Vagina (tissue), 2 donors: ENCODE results near the gene GGT7. TPM values are rescaled to one million over a fixed set of nuclear protein-coding genes. Genes with fewer than 3 reads are reported as not detected.

Source experiments
- DNase-seq, 2 donors: peaks; one replicate each; pipeline ENCODE4 v3.0.0-alpha.2; 2017; ENCODE audit errors: extremely low spot score in 2 of 2
- H3K27ac ChIP-seq: fragments of 200-600 bp; sonication (generic); one replicate; pipeline ENCODE4 v1.5.1; 2019
- H3K27me3 ChIP-seq: fragments of 200-600 bp; sonication (generic); one replicate; pipeline ENCODE4 v1.5.1; 2019
- H3K36me3 ChIP-seq, 2 donors: fragments of 200-600 bp; sonication (generic); one replicate each; pipeline ENCODE4 v1.5.1; 2017 to 2019
- H3K4me1 ChIP-seq: fragments of 200-600 bp; sonication (generic); one replicate; pipeline ENCODE4 v1.5.1; 2019
- H3K4me3 ChIP-seq, 2 donors: fragments of 200-600 bp; sonication (generic); 1 replicate in 1 of 2; 2 replicates in 1 of 2; pipeline ENCODE4 v1.5.1; 2016 to 2019
- H3K9me3 ChIP-seq: fragments of 200-600 bp; sonication (generic); one replicate; pipeline ENCODE4 v1.5.1; 2019
- CTCF ChIP-seq, 3 experiments: fragments of 450-650 bp in 2 of 3; fragments of 200-600 bp in 1 of 3; sonication (generic) in 1 of 3; IDR thresholded peaks; one replicate each; pipeline ENCODE4 v1.5.1; 2017 to 2019; ENCODE audit warnings: antibody characterized with exemption in 3 of 3, mild to moderate bottlenecking in 2 of 3, moderate library complexity in 2 of 3
- POLR2A ChIP-seq, 2 donors: fragments of 450-650 bp; IDR thresholded peaks; one replicate each; pipeline ENCODE4 v1.6.1; 2017; ENCODE audit warnings: antibody characterized with exemption in 2 of 2, mild to moderate bottlenecking in 2 of 2, moderate library complexity in 2 of 2
- POLR2AphosphoS5 ChIP-seq, 2 donors: sonication (generic); formaldehyde crosslinking; IDR thresholded peaks; one replicate each; pipeline ENCODE4 v1.9.0; 2017; ENCODE audit warnings: antibody characterized with exemption in 2 of 2, mild to moderate bottlenecking in 2 of 2, low read depth in 1 of 2; ENCODE audit not compliant: insufficient read depth in 1 of 2
- intact Hi-C: fragments of 100-400 bp; cut with DNase I; formaldehyde crosslinking; loops from one replicate; pipeline ENCODE4 v1.15.1; 2023
- total RNA-seq: library from RNA; depleted of rRNA; stranded (reverse); fragments of >200 nt; gene quantifications from one replicate; pipeline ENCODE4 v1.2.3, GENCODE V29; 2016

The GGT7 gene
- total RNA-seq, 1 donor from 2014 or later, result 18.9 TPM

- Histone ChIP-seq H3K27me3 (no peaks in the 10 kb centered on the region), H3K27ac (no peak overlapping the region), H3K9me3 (no peaks in the 10 kb centered on the region), H3K4me1 (no peaks in the 10 kb centered on the region), H3K36me3 (peaks cover 0 to 11% of the 10 kb centered on the region in 2 donors), H3K4me3 (no peak overlapping the region)
- intact Hi-C loops, result no loop called here
- DNase-seq, result no peak
- no peak for TF ChIP-seq POLR2A (IDR thresholded peaks at IDR 0.05)
- TF ChIP-seq CTCF (IDR thresholded peaks at IDR 0.05), result no peak
- TF ChIP-seq POLR2AphosphoS5 (IDR thresholded peaks at IDR 0.05; ENCODE audit: insufficient read depth in 1 of 2, low read depth in 1 of 2), result no peak
These were observed 12.7 kb downstream of the GGT7 start for GRCh38 chr20:34859826-34860545.

GRCh38 chr20:34859367-34859766 lies 13.3 kb downstream of the GGT7 start:
- H3K4me1 ChIP-seq, result no peaks in the 10 kb centered on the region
- no peak for TF ChIP-seq POLR2AphosphoS5 (IDR thresholded peaks at IDR 0.05; ENCODE audit: insufficient read depth in 1 of 2, low read depth in 1 of 2)
- no peak for TF ChIP-seq CTCF (IDR thresholded peaks at IDR 0.05)
- TF ChIP-seq POLR2A (IDR thresholded peaks at IDR 0.05), result no peak
- H3K4me3 ChIP-seq, result no peak overlapping the region
- H3K27me3 ChIP-seq, result no peaks in the 10 kb centered on the region
- DNase-seq, result no peak
- intact Hi-C loops, result no loop called here
- peaks cover 0 to 17% of the 10 kb centered on the region in 2 donors for H3K36me3 ChIP-seq
- no peak overlapping the region for H3K27ac ChIP-seq
- H3K9me3 ChIP-seq, result no peaks in the 10 kb centered on the region

GRCh38 chr20:34852298-34852697 lies 20.4 kb downstream of the GGT7 start:
- H3K27ac ChIP-seq, result no peak overlapping the region
- no peaks in the 10 kb centered on the region for H3K9me3 ChIP-seq
- no peaks in the 10 kb centered on the region for H3K27me3 ChIP-seq
- H3K4me3 ChIP-seq, result no peak overlapping the region
- H3K36me3 ChIP-seq, result peaks cover 0 to 32% of the 10 kb centered on the region in 2 donors
- no peaks in the 10 kb centered on the region for H3K4me1 ChIP-seq
- intact Hi-C loops, result no loop called here
- no peak for TF ChIP-seq POLR2A (IDR thresholded peaks at IDR 0.05)
- no peak for TF ChIP-seq POLR2AphosphoS5 (IDR thresholded peaks at IDR 0.05; ENCODE audit: insufficient read depth in 1 of 2, low read depth in 1 of 2)
- no peak for TF ChIP-seq CTCF (IDR thresholded peaks at IDR 0.05)
- DNase-seq, result no peak

- DNase-seq, result no peak
- no peaks in the 10 kb centered on the region for H3K4me1 ChIP-seq
- intact Hi-C loops, result no loop called here
- H3K27ac ChIP-seq, result no peak overlapping the region
- no peaks in the 10 kb centered on the region for H3K9me3 ChIP-seq
- H3K27me3 ChIP-seq, result no peaks in the 10 kb centered on the region
- no peak overlapping the region for H3K4me3 ChIP-seq
- H3K36me3 ChIP-seq, result peaks cover 0 to 32% of the 10 kb centered on the region in 2 donors
- TF ChIP-seq CTCF (IDR thresholded peaks at IDR 0.05) (no peak), POLR2A (IDR thresholded peaks at IDR 0.05) (no peak), POLR2AphosphoS5 (IDR thresholded peaks at IDR 0.05; ENCODE audit: insufficient read depth in 1 of 2, low read depth in 1 of 2) (no peak)
These were observed 21.7 kb downstream of the GGT7 start for GRCh38 chr20:34850969-34851368.

GRCh38 chr20:34849778-34850177 lies 22.9 kb downstream of the GGT7 start:
- no peak overlapping the region for H3K4me3 ChIP-seq
- intact Hi-C loops, result no loop called here
- peaks cover 0 to 28% of the 10 kb centered on the region in 2 donors for H3K36me3 ChIP-seq
- no peak for TF ChIP-seq CTCF (IDR thresholded peaks at IDR 0.05)
- TF ChIP-seq POLR2AphosphoS5 (IDR thresholded peaks at IDR 0.05; ENCODE audit: insufficient read depth in 1 of 2, low read depth in 1 of 2), result no peak
- TF ChIP-seq POLR2A (IDR thresholded peaks at IDR 0.05), result no peak
- H3K27me3 ChIP-seq, result no peaks in the 10 kb centered on the region
- H3K9me3 ChIP-seq, result no peaks in the 10 kb centered on the region
- no peak for DNase-seq
- no peaks in the 10 kb centered on the region for H3K4me1 ChIP-seq
- H3K27ac ChIP-seq, result no peak overlapping the region
